ENCODE results near the gene YJU2.

Gene YJU2

DNA sequence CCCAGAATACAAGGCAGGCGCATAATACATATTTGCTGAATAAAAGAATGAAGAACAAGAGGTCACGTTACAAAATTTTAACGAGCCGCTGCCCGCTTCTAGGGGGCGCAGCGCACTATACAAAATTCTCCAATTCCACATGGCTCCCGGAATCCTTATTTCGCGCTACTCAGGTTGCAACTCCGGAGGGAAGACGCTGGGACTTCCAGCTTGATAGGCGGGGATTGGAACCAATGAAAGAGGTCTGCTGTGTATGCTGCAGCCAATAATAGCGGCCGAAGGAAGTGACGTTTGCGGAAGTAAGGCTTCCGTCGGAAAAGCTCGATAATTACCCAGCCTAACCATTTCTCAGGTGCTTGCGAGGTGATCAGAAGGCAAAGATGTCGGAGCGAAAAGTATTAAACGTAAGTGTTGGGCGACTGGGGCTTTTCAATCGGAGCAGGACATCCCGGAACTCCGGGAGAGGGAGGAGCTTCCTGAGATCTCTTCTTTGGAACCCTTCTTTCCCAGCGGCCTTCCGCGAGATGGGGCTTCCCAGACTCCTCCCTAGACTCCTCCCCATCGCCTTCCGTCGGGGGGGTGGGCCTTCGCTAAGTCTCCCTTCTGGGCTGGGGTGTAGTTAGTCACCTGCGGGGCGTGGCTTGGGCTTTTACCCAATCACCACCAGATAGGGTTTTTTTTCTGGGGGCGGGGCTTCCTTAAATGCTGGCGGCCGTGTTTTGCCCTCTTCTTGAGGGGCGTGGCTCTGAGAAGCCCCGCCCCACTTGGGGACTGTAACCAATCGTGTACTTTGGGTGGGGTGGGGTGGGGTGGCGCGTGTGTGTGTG lies at the start of gene YJU2:
TSS of gene YJU2 (plus strand) at position 314 of the 827 bp plus-strand sequence. CDS start at position 381, 67 bp downstream.
- peak; percentile 99 for DNase-seq

DNA sequence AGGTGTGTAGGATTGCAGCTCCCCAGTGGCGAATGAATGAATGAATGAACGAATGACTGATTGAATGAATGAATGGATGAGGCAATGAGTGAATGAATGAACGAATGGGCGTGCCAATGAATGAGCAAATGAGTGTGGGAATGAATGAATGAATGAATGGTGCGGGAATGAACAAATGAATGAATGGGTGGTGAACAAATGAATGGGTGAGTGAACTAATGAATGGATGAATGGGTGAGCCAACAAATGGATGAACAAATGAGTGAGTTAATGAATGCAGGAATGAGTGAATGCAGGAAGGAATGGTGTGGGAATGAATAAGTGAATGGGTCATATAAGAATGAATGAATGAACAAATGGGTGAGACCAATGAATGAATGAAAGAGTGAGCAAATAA lies 49.7 kb upstream of the YJU2 start:
- DNase-seq, result no peak
- TF ChIP-seq POLR2A (IDR thresholded peaks at IDR 0.05; ENCODE audit: low read length) (no peak), GATA1 (IDR thresholded peaks at IDR 0.05; ENCODE audit: low read depth, low read length) (no peak)

More for the DNA sequence above, at the start of gene YJU2:
- TF ChIP-seq POLR2A (IDR thresholded peaks at IDR 0.05; ENCODE audit: low read length), result peak; percentile 89
- TF ChIP-seq GATA1 (IDR thresholded peaks at IDR 0.05; ENCODE audit: low read depth, low read length), result no peak

DNA sequence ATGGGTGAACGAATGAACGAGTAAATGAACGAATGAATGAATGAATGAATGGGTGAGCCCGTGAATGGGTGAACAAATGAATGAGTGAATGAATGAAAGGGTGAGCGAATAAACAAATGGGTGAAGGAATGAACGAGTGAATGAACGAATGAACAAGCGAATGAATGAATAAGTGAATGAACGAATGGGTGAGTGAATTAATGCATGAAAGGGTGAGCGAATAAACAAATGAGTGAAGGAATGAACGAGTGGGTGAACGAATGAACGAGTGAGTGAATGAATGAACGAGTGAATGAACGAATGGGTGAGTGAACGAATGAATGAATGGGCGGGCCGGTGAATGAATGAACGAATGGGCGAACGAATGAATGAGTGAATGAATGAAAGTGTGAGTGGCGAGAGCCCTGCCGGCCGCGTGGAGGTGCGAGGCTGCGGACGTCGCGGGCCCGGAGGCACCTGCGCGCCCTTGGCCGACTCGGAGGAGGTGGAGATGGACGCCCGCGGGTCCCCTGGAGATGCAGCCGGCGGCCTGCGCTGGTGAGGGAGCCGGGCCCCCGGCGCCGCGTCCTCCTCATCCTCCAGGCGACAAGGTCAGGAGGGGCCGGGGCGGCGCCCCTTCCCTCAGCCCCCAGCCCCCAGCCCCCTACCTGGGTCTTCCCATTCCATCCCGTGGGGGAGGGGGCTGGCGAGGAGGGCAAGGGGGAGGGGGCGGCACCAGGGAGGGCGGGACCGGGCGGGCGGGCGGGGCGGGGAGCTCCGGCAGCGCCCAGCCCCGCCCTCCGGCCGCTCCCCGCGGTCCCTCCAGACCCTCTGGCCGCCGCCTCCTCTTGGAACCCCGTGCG lies 49.0 kb upstream of the YJU2 start:
- TF ChIP-seq GATA1 (IDR thresholded peaks at IDR 0.05; ENCODE audit: low read depth, low read length), result no peak
- no peak for TF ChIP-seq POLR2A (IDR thresholded peaks at IDR 0.05; ENCODE audit: low read length)
- peak; percentile 56 to 69 for DNase-seq

DNA sequence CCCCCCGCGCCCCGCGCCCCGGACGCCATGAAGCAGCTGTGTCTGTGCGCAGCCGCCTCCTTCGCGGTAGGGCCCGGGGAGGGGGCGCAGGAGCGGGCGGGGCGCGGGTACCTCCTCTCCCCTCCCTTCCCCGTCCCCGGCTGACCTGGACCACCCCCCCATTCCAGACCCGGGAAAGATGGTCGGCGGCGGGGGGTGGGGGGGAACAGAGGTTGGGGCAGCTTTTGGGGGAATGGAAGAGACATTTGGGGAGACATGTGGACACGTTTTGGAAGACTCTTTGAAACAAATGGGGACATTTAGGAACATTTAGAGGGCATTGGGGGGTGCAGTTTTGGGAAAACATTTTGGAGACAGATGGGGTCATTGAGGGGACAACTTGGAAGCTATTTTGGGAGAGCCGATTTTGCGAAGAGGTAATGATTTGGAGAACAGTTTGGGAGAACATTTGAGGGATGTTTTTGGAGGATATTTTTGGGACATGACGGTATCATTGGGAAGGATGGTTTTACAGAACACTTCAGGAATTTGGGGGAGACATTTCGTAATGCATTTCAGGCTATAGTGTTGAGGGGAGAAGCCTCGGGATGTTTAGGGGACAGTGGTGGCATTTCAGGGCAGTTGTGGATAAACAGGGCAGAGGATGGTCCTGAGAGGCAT lies 48.3 kb upstream of the YJU2 start:
- TF ChIP-seq POLR2A (IDR thresholded peaks at IDR 0.05; ENCODE audit: low read length), result no peak
- TF ChIP-seq GATA1 (IDR thresholded peaks at IDR 0.05; ENCODE audit: low read depth, low read length), result no peak
- no peak for DNase-seq

DNA sequence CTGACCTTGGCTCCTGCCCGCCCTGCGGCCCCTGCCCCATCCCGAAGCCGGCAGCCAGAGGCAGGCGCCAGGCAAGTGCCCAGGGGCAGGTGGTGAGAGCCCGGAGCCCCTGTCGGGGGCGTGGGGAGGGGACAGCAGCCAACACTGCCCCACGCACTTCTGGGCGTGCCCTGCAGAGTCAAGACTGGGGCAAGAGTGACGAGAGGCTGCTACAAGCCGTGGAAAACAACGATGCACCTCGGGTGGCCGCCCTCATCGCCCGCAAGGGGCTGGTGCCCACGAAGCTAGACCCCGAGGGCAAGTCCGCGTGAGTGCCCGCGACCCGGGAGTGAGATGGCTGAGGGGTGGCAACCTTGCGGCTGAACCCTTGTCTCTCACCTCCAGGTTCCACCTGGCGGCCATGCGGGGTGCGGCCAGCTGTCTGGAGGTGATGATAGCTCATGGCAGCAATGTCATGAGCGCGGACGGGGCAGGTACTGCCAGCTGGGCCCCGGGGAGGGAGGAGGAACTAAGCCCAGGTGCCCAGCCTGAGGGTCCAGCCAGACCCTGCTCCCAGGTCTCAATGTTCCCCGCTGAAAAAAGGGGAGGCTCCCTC lies 47.1 kb upstream of the YJU2 start:
- DNase-seq, result no peak
- TF ChIP-seq POLR2A (IDR thresholded peaks at IDR 0.05; ENCODE audit: low read length) (no peak), GATA1 (IDR thresholded peaks at IDR 0.05; ENCODE audit: low read depth, low read length) (no peak)

DNA sequence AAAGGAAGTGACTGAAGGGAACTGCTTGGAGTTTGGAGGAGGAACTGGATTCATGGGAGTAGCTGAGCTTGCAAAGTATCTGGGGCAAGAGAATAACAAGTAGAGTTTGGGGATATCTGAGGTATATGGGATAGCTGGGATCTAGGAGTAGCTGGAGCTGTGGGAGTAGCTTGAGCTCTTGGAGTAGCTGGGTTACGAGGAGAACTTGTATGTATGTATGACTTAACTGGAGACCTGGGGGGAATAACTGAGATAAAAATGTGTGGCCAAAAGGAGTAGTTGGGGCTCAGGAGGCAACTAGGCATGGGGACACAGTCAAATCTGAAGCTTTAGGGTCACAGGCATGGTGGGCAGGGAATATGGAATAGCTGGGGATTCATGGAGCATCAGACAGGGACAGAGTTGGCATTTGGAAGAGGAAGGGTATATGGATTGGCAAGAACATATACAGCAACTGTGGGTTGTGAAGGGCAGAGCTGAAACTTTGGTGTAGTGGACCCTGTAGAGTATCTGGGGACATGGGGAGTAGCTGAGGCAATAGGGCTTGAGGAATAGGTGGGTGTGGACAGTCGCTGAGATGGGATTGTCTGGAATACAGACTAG lies 45.8 kb upstream of the YJU2 start:
- DNase-seq, result no peak
- TF ChIP-seq POLR2A (IDR thresholded peaks at IDR 0.05; ENCODE audit: low read length) (no peak), GATA1 (IDR thresholded peaks at IDR 0.05; ENCODE audit: low read depth, low read length) (no peak)

DNA sequence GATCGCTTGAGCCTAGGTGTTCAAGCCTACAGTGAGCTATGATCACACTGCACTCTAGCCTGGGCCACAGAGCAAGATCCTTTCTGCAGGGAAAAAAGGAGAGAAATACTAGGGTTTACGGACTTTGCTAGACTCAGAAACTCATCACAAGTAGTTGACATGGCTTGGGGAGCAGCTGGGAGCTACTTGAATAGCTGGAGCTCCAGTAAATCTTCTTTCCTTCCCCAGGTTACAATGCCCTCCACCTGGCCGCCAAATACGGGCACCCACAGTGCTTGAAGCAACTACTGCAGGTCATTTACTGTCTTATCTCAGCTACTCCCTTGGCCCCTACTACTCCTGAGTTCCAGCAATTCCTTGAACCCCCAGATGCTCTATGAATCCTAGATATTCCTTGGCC lies 45.1 kb upstream of the YJU2 start:
- TF ChIP-seq GATA1 (IDR thresholded peaks at IDR 0.05; ENCODE audit: low read depth, low read length) (no peak), POLR2A (IDR thresholded peaks at IDR 0.05; ENCODE audit: low read length) (no peak)
- DNase-seq, result no peak

DNA sequence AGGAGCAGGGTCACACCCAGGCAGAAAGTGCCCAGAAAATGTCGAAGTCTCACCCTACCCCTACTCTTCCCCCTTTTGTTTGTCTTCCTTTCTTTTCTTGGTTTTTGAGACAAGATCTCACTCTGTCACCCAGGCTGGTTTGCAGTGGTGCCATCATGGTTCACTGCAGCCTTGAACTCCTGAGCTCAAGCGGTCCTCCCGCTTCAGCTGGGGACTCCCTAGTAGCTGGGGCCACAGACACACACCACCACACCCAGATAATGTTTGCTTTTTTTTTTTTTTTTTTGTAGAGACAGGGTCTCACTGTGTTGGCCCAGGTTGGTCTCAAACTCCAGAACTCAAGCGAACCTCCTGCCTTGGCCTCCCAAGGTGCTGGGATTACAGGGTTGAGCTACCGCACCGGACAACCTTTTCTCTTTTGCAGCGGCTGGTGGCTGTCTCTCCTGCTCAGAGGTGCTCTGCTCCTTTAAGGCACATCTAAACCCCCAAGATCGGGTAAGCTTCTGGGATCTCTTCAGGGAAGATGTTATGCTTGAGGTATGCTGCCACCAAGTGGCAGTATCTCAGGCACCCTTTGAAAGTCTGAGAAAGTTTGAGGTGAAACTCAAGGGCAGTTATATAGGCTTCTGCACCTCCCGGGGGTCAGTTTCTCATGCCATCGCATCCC lies 39.9 kb upstream of the YJU2 start:
- no peak for TF ChIP-seq POLR2A (IDR thresholded peaks at IDR 0.05; ENCODE audit: low read length)
- TF ChIP-seq GATA1 (IDR thresholded peaks at IDR 0.05; ENCODE audit: low read depth, low read length), result no peak
- DNase-seq, result peak; percentile 48 to 58

DNA sequence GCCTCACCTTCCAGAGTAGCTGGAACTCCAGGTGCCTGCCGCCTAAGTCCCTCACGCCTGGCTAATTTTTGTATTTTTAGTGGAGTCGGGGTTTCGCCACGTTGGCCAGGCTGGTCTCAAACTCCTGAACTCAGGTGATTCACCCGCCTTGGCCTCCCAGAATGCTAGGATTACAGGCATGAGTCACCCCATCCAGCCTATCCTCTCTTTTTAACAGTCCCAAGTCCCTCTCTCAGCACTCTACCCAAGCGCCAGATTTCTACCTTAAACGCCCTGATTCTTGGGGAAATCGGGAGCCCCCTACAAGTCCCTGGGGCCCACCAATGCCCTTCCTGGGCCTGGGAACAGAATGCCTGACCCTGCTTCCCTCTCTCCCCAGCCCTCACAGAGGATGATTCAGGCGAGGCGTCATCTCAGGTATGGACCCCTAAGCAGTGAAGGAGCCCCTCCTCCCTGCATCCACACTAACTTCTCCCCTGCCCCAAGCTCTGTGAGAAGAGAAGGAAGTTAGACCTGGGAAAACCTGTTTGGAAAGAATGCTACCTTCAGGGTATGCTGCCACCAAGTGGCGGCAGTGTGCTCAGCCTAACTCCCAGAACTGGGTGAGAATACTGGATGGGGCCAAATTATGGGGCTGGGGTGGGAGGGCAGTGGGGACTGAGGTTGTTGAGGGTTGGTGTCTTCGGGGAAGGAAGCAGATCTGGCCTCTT lies 38.3 kb upstream of the YJU2 start:
- DNase-seq, result peak in 1 of 2 experiments; percentile 52
- TF ChIP-seq GATA1 (IDR thresholded peaks at IDR 0.05; ENCODE audit: low read depth, low read length), result no peak
- no peak for TF ChIP-seq POLR2A (IDR thresholded peaks at IDR 0.05; ENCODE audit: low read length)

DNA sequence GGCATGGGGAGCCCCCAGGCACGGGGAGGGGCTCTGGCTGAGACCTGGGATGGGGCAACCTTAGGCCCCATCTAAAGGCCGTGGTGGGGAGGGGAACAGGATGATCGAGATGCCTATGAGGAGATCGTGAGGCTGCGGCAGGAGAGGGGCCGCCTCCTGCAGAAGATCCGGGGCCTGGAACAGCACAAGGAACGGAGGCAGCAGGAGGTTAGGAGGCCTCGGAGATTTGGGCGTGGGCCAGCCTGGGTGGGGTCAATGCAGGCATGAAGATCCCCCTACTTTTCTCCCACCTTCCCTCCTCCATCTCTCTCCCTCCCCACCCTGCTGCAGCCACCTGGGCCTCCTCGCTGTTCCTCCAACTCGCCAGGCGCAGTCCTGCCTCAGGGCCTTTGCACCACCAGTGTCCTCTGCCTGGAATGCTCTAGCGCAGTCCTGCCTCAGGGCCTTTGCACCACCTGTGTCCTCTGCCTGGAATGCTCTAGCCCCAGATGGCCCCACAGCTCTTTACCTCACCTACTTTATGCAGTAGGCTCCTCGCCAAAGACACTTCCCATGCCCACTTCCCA lies 36.6 kb upstream of the YJU2 start:
- no peak for TF ChIP-seq POLR2A (IDR thresholded peaks at IDR 0.05; ENCODE audit: low read length)
- TF ChIP-seq GATA1 (IDR thresholded peaks at IDR 0.05; ENCODE audit: low read depth, low read length), result no peak
- no peak for DNase-seq

DNA sequence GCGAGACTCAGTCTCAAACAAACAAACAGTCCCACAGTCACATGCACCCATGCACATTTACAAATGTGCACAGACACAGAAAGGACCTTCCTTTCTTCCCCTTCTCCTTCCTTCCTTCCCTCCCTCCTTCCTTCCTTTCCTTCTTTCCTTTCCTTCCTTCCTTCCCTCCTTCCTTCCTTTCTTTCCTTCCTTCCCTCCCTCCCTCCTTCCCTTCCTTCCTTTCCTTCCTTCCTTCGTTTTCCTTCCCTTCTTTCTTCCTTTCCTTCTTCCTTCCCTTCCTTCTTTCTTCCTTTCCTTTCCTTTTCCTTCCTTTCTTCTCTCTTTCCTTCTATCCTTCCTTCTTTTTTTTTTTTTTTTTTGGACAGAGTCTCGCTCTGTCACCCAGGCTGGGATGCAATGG lies 33.8 kb upstream of the YJU2 start:
- no peak for DNase-seq
- no peak for TF ChIP-seq GATA1 (IDR thresholded peaks at IDR 0.05; ENCODE audit: low read depth, low read length)
- no peak for TF ChIP-seq POLR2A (IDR thresholded peaks at IDR 0.05; ENCODE audit: low read length)

DNA sequence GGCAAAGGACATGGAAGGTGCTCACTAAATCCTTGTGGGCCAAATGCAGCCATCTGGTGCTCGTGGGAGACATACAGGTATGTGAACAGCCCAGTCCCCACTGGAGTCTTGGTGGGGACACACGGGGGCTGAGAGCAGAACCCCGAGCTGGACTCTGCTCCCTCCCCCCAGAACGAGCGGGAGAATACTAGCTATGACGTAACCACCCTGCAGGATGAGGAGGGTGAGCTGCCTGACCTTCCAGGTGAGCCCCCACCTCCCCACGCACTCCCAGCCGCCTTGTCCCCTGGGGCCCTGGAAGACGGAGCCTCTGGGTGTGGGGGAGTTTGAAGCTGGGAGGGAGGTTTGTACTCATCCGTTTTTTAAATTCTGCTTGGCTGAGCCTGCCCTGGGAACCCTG lies 31.1 kb upstream of the YJU2 start:
- no peak for TF ChIP-seq GATA1 (IDR thresholded peaks at IDR 0.05; ENCODE audit: low read depth, low read length)
- TF ChIP-seq POLR2A (IDR thresholded peaks at IDR 0.05; ENCODE audit: low read length), result no peak
- no peak for DNase-seq
